GM12875 (cell line): ENCODE data around the gene AOAH.

Experiments
- H3K4me3 ChIP-seq: one replicate; pipeline ENCODE4 v1.5.1; 2011; ENCODE audit warnings: low read depth, low read length, control low read depth
- TF ChIP-seq, protein P1 (sequence below): IDR thresholded peaks from 2 replicates; pipeline ENCODE4 v1.5.1; 2011; ENCODE audit warnings: low read depth, mild to moderate bottlenecking, control low read depth, inconsistent platforms, low read length, moderate library complexity, borderline replicate concordance; ENCODE audit not compliant: insufficient read depth

Gene AOAH

GRCh38 chr7:36667007-36667745 is 57.1 kb downstream of the AOAH start:
- H3K4me3 ChIP-seq, result no peak overlapping the region
- TF ChIP-seq, protein P1, sequence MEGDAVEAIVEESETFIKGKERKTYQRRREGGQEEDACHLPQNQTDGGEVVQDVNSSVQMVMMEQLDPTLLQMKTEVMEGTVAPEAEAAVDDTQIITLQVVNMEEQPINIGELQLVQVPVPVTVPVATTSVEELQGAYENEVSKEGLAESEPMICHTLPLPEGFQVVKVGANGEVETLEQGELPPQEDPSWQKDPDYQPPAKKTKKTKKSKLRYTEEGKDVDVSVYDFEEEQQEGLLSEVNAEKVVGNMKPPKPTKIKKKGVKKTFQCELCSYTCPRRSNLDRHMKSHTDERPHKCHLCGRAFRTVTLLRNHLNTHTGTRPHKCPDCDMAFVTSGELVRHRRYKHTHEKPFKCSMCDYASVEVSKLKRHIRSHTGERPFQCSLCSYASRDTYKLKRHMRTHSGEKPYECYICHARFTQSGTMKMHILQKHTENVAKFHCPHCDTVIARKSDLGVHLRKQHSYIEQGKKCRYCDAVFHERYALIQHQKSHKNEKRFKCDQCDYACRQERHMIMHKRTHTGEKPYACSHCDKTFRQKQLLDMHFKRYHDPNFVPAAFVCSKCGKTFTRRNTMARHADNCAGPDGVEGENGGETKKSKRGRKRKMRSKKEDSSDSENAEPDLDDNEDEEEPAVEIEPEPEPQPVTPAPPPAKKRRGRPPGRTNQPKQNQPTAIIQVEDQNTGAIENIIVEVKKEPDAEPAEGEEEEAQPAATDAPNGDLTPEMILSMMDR, result no peak

GRCh38 chr7:36663481-36663880 is 60.8 kb downstream of the AOAH start:
- TF ChIP-seq, protein P1, result no peak
- H3K4me3 ChIP-seq, result no peak overlapping the region

DNA sequence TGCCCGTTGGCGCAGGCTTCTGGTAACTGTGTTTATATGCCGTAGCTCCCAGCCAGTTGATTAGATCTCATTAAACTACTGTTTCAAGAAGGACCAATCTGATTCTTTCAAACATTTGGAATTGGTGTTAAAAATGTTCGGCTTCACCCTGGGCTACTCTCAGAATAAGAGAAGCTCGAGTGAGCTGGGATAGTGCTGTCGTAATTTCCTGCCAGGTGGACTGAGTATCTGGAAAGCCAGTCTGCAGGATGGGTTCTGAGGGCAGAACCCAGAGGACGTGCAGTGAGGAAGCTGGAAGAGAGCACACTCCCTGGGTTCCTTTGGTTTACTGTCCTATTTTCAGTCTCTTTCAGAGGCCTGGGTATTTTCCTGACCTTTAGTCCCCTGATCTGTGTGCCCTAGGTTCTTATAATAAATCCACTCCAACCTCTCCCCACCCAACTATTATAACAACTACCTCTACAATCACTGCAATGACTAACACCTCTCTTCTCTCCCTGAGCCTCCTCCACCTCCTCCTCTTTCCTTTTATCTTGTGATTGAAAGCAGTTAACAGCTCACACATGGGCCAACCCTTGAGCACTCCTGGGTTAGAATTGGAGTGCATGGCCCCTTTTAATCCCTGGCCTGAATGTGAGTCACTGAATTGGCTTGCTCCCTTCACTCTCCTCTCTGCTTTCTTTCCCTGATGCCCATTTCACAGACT is 63.0 kb downstream of the AOAH start:
- TF ChIP-seq, protein P1, result no peak

DNA sequence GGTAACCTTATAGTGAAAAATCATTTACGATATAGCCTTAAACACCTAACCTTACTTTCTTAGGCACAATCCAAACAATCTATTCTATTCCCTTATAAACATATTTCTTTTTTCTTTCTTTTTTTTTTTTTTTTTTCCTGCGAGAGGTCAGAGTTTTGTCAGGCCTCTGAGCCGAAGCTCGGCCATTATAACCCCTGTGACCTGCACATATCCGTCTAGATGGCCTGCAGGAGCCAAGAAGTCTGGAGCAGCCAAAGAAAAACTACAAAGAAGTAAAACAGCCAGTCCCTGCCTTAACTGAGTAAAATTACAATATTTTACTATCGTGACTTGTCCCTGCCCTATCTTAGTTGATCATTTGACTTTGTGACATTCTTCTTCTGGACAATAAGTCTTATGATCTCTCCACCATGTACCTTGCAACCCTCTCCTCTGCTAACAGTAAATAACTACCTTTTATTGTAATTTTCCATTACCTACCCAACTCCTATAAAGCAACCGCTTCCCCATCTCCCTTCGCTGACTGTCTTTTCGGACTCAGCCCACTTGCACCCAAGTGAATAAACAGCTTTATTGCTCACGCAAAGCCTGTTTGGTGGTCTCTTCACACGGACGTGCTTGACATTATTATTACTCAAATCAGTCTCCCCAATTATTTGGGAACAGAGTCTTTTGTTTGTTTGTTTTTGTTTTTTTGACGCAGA is 64.5 kb downstream of the AOAH start:
- H3K4me3 ChIP-seq, result no peak overlapping the region
- TF ChIP-seq, protein P1, result no peak

More for the DNA sequence above, 63.0 kb downstream of the AOAH start:
- no peak overlapping the region for H3K4me3 ChIP-seq

DNA sequence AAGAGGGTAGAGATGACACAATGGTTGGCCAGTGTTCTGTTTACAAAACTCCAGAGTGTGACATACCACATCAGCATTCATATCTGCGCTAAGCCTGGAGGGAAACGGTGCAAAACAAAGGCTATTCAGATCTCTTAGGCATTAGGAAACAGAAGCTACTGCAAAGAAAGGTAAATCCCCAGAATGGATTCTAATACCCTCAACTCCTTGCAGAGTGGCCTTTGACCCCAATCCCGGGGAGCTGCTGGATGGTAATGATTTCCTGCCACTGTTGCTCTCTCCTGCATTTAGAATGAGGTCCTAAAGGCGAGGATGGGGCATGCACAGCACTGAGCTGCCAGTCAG is 65.2 kb downstream of the AOAH start:
- TF ChIP-seq, protein P1, result no peak
- no peak overlapping the region for H3K4me3 ChIP-seq

DNA sequence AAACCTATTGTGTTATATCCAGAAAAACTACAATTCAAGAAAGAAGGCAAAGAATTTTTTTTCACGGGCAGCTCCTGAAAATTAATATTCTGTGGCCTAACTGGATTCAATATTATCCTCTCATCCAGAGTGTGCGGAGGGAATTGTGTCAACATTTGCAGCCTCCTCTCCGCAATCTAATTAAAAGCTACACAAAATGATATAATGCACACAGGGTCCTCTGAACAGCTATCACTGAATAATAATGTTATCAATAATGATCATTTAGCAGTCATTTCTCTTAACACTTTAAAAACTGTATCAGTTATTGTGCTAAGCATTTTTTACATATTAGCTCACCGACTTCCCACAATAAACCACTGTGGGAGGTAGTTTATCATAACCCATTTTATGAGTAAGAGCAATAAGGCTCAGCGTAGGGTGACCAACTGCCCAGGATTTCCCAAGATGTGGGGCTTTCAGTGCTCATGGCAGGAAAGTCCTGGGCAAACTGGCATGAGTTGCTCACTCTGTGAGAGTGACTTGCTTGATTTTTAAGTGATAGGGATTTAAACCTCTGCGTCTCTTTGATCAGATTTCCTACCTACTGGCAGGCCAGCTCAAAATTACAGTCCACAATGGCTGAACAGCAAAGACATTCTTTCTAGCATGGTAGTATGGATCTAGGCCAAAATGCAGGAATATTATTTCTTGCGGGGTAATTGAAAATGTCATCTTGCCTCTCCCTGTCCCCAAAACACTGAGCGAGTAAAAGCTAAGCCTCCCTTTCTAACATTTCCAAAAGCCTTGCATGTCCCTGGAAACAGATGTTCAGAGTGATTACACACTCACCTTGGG is 65.7 kb downstream of the AOAH start:
- H3K4me3 ChIP-seq, result no peak overlapping the region
- TF ChIP-seq, protein P1, result no peak
